Glutamatergic neuron (in vitro differentiated cells): ENCODE results near the gene ZDHHC16. TPM values are rescaled to one million over a fixed set of nuclear protein-coding genes. Genes with fewer than 3 reads are reported as not detected.

Experiments
- DNase-seq: peaks from one replicate; pipeline ENCODE4 v3.0.0; 2022
- H3K27ac Mint-ChIP-seq: one replicate; pipeline ENCODE4 v1.8.0; 2020; ENCODE audit warnings: mild to moderate bottlenecking, mixed read lengths, inconsistent platforms; ENCODE audit not compliant: unreplicated experiment
- H3K27me3 Mint-ChIP-seq: one replicate; pipeline ENCODE4 v1.8.0; 2020; ENCODE audit warnings: mild to moderate bottlenecking, moderate library complexity, mixed read lengths, inconsistent platforms; ENCODE audit not compliant: unreplicated experiment
- H3K36me3 Mint-ChIP-seq: one replicate; pipeline ENCODE4 v1.8.0; 2020; ENCODE audit warnings: mild to moderate bottlenecking, mixed read lengths, inconsistent platforms; ENCODE audit not compliant: unreplicated experiment
- H3K4me1 Mint-ChIP-seq: one replicate; pipeline ENCODE4 v1.8.0; 2020; ENCODE audit warnings: mild to moderate bottlenecking, low read depth, mixed read lengths, inconsistent platforms; ENCODE audit not compliant: unreplicated experiment
- H3K4me3 Mint-ChIP-seq: one replicate; pipeline ENCODE4 v1.8.0; 2020; ENCODE audit warnings: mild to moderate bottlenecking, mixed read lengths, inconsistent platforms; ENCODE audit not compliant: unreplicated experiment
- H3K9me3 Mint-ChIP-seq: one replicate; pipeline ENCODE4 v1.8.0; 2020; ENCODE audit warnings: mild to moderate bottlenecking, moderate library complexity, mixed read lengths, inconsistent platforms; ENCODE audit not compliant: unreplicated experiment
- total RNA-seq: library from RNA; stranded (reverse); fragmentation: NEBNext Ultra II Directional; extraction: Animal tissue kit (Norgen Biotek cat#: 25700); gene quantifications from one replicate; pipeline ENCODE4 v1.2.1, GENCODE V29; 2021; ENCODE audit not compliant: unreplicated experiment
- TF ChIP-seq, protein P1 (sequence below): fragments of 200-600 bp; sonication (generic); IDR thresholded peaks from one replicate; pipeline ENCODE4 v1.5.0; 2021; ENCODE audit not compliant: partially characterized antibody, unreplicated experiment

Gene ZDHHC16
- total RNA-seq, 1 donor from 2014 or later: 61.5 TPM

GRCh38 chr10:97445357-97445721 is 636 bp upstream of the ZDHHC16 start:
- TF ChIP-seq, protein P1, sequence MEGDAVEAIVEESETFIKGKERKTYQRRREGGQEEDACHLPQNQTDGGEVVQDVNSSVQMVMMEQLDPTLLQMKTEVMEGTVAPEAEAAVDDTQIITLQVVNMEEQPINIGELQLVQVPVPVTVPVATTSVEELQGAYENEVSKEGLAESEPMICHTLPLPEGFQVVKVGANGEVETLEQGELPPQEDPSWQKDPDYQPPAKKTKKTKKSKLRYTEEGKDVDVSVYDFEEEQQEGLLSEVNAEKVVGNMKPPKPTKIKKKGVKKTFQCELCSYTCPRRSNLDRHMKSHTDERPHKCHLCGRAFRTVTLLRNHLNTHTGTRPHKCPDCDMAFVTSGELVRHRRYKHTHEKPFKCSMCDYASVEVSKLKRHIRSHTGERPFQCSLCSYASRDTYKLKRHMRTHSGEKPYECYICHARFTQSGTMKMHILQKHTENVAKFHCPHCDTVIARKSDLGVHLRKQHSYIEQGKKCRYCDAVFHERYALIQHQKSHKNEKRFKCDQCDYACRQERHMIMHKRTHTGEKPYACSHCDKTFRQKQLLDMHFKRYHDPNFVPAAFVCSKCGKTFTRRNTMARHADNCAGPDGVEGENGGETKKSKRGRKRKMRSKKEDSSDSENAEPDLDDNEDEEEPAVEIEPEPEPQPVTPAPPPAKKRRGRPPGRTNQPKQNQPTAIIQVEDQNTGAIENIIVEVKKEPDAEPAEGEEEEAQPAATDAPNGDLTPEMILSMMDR: no peak
- Mint-ChIP-seq H3K27me3 (no peaks in the 10 kb centered on the region), H3K36me3 (no peaks in the 10 kb centered on the region), H3K4me1 (peaks cover 9% of the 10 kb centered on the region), H3K9me3 (peaks cover 3% of the 10 kb centered on the region), H3K4me3 (peak overlapping the region; percentile 95), H3K27ac (peak overlapping the region; percentile 90)
- no peak for DNase-seq

DNA sequence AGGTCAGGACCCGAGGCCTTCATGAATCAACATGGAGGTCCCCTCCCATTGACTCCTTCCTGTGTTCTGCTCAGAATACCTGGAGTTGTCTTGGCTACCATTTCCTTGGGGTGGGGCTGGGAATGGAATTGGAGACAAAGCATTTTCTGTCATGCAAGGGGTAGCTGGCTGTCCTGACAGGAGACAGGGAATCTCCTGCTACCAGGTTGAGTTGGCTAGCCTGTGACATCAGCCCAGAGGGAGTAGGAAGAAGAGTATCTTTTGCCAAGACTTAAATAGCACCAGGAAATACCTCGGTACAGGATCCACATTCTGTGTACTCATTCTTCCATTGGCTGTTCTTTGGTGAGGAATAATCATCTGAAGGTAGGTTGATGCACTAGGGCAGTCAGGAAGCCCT is 4.9 kb downstream of the ZDHHC16 start:
- DNase-seq: no peak
- H3K36me3 Mint-ChIP-seq: peaks cover 8% of the 10 kb centered on the region
- peaks cover 12% of the 10 kb centered on the region for H3K27me3 Mint-ChIP-seq
- peaks cover 5% of the 10 kb centered on the region for H3K4me1 Mint-ChIP-seq
- H3K4me3 Mint-ChIP-seq: peak overlapping the region; percentile 1
- TF ChIP-seq, protein P1: no peak
- no peak overlapping the region for H3K27ac Mint-ChIP-seq
- H3K9me3 Mint-ChIP-seq: peaks cover 2% of the 10 kb centered on the region

DNA sequence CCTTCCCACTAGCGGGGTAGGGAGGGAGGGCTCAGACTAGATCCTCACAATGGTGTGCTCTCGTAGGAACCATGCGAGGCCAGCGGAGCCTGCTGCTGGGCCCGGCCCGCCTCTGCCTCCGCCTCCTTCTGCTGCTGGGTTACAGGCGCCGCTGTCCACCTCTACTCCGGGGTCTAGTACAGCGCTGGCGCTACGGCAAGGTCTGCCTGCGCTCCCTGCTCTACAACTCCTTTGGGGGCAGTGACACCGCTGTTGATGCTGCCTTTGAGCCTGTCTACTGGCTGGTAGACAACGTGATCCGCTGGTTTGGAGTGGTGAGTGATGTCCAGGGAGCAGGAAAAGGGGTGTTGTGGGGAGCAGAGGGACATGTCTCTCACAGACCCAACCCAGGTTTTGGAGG is 5.6 kb downstream of the ZDHHC16 start:
- Mint-ChIP-seq H3K9me3 (peaks cover 5% of the 10 kb centered on the region), H3K4me1 (peaks cover 5% of the 10 kb centered on the region), H3K36me3 (peaks cover 8% of the 10 kb centered on the region), H3K27ac (no peak overlapping the region), H3K27me3 (peaks cover 12% of the 10 kb centered on the region), H3K4me3 (no peak overlapping the region)
- TF ChIP-seq, protein P1: no peak
- DNase-seq: no peak

GRCh38 chr10:97452352-97452751 is 6.4 kb downstream of the ZDHHC16 start:
- H3K4me3 Mint-ChIP-seq: no peak overlapping the region
- H3K9me3 Mint-ChIP-seq: peaks cover 7% of the 10 kb centered on the region
- H3K27me3 Mint-ChIP-seq: peaks cover 12% of the 10 kb centered on the region
- TF ChIP-seq, protein P1: no peak
- H3K4me1 Mint-ChIP-seq: peaks cover 5% of the 10 kb centered on the region
- H3K27ac Mint-ChIP-seq: no peak overlapping the region
- H3K36me3 Mint-ChIP-seq: peaks cover 8% of the 10 kb centered on the region
- DNase-seq: no peak

- Mint-ChIP-seq H3K4me3 (no peak overlapping the region), H3K27me3 (peaks cover 17% of the 10 kb centered on the region), H3K9me3 (peaks cover 9% of the 10 kb centered on the region), H3K36me3 (peaks cover 12% of the 10 kb centered on the region), H3K4me1 (peaks cover 2% of the 10 kb centered on the region), H3K27ac (peak overlapping the region; percentile 18)
- TF ChIP-seq, protein P1: no peak
- no peak for DNase-seq
Observed at GRCh38 chr10:97454330-97455036, 8.5 kb downstream of the ZDHHC16 start.
